Activated CD8-positive, alpha-beta T cell treated with anti-CD3 and anti-CD28 coated beads, Interleukin-2, amount 10 ng/mL, durations not matched to agents 7 days and 5 days (primary cell): ENCODE measurements around the gene RCN1. TPM values are rescaled to one million over a fixed set of nuclear protein-coding genes. Genes with fewer than 3 reads are reported as not detected.
"Not testable (repeated sequence)": the region's sequence is repeated elsewhere in the genome, so short reads cannot be mapped to it uniquely, and the experiment has no call there.

ENCODE experiments used
- ATAC-seq: fragments of 150-1000 bp; cut with Tn5 transposase; one replicate; pipeline ENCODE4 v1.10.0; 2021; ENCODE audit warnings: moderate library complexity
- CTCF ChIA-PET: fragments of 350-600 bp; sonication (Branson Sonifier 250); formaldehyde crosslinking; loops from one replicate; lab custom pipeline; 2021; ENCODE audit warnings: antibody characterized with exemption; lab: Charles Lee
- POLR2A ChIA-PET: fragments of 350-600 bp; sonication (Branson Sonifier 250); formaldehyde crosslinking; loops from one replicate; lab custom pipeline; 2021; ENCODE audit warnings: antibody characterized with exemption; lab: Charles Lee
- DNase-seq: peaks from one replicate; pipeline ENCODE4 v3.0.0-alpha.2; 2020
- H3K27ac Mint-ChIP-seq: one replicate; pipeline ENCODE4 v1.8.0; 2021; ENCODE audit warnings: mild to moderate bottlenecking, mixed read lengths
- H3K27me3 Mint-ChIP-seq: one replicate; pipeline ENCODE4 v1.8.0; 2021; ENCODE audit warnings: low read depth, mixed read lengths
- H3K36me3 Mint-ChIP-seq: one replicate; pipeline ENCODE4 v1.8.0; 2021; ENCODE audit warnings: low read depth, mixed read lengths
- H3K4me1 Mint-ChIP-seq: one replicate; pipeline ENCODE4 v1.8.0; 2021; ENCODE audit warnings: low read depth, mixed read lengths
- H3K4me3 Mint-ChIP-seq: one replicate; pipeline ENCODE4 v1.8.0; 2021; ENCODE audit warnings: mild to moderate bottlenecking, mixed read lengths
- H3K9me3 Mint-ChIP-seq: one replicate; pipeline ENCODE4 v1.8.0; 2022; ENCODE audit warnings: mixed read lengths; ENCODE audit not compliant: insufficient read depth
- total RNA-seq, 2 experiments: library from RNA; stranded (reverse); gene quantifications; one replicate each; pipeline ENCODE4 v1.2.3, GENCODE V29; 2021

The RCN1 gene
- total RNA-seq, 2 experiments from 2014 or later = 14.6 to 19.1 TPM

DNA sequence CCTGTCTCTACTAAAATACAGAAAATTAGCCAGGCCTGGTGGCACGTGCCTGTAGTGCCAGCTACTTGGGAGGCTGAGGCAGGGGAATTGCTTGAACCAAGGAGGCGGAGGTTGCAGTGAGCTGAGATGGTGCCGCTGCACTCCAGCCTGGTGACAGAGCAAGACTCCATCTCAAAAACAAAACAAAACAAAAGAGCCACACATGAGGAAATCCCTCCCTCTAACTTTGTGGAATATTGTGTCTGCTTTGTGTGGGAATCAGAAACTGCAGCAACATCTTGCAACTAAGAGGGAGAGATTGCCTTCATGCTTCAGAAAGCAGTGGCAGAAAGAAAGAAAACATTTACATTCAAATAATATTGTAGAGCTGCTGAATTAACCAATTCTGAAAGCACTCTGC, 27.8 kb upstream of the RCN1 start:
- ATAC-seq, H3K9me3 Mint-ChIP-seq: not testable (repeated sequence)

DNA sequence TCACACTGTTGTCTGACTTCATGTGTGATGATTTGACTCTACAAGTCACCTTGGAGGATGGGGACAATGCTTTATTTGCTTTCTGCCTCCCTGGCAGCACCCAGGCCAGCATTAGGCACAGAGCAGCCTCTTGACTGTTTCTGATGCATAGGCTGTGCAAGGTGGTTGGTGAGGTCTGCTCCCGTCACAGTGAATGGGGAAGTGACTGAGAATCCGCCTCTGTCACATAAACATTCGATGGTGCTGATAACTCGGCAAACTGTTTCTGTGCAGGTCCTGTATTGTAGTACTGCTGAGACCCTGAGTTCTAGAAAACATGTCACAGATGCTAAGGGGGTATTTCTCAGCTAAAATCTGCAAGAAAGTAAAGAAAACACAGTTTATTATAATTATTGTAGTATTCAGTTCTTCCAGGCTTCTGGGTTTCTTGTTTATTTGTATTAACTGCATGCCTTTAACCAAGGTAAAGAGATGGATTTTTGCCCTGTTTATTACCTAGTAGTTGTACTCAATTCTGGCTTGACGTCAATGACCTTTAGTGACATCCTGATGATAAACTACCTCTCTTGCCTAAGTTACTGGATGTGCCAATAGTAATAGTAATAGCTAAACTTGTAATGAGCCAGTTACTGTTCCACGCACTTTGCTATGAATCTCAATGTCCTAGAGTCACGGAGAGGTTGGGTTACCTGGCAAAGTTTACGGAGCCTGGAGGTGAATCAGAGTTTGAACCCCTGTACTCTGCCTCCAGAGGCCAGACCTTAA, 24.8 kb upstream of the RCN1 start:
- H3K4me1 Mint-ChIP-seq = no peaks in the 10 kb centered on the region
- peaks cover 38% of the 10 kb centered on the region for H3K27me3 Mint-ChIP-seq
- ChIA-PET CTCF (interaction anchor here (2.0 kb wide), 2 partner anchors 14 to 110 kb away, joined by 6 read pairs; no protein-coding TSS in a partner anchor), POLR2A (no interaction called here)
- no peak overlapping the region for H3K27ac Mint-ChIP-seq
- no peak overlapping the region for H3K4me3 Mint-ChIP-seq
- no peaks in the 10 kb centered on the region for H3K36me3 Mint-ChIP-seq
- no peaks in the 10 kb centered on the region for H3K9me3 Mint-ChIP-seq
- no peak for DNase-seq
- no peak for ATAC-seq

More for the DNA sequence above, 27.8 kb upstream of the RCN1 start:
- H3K4me3 Mint-ChIP-seq, H3K27ac Mint-ChIP-seq, POLR2A ChIA-PET, DNase-seq, CTCF ChIA-PET, H3K4me1 Mint-ChIP-seq, H3K36me3 Mint-ChIP-seq: not testable (repeated sequence)
- H3K27me3 Mint-ChIP-seq = peaks cover 47% of the 10 kb centered on the region

DNA sequence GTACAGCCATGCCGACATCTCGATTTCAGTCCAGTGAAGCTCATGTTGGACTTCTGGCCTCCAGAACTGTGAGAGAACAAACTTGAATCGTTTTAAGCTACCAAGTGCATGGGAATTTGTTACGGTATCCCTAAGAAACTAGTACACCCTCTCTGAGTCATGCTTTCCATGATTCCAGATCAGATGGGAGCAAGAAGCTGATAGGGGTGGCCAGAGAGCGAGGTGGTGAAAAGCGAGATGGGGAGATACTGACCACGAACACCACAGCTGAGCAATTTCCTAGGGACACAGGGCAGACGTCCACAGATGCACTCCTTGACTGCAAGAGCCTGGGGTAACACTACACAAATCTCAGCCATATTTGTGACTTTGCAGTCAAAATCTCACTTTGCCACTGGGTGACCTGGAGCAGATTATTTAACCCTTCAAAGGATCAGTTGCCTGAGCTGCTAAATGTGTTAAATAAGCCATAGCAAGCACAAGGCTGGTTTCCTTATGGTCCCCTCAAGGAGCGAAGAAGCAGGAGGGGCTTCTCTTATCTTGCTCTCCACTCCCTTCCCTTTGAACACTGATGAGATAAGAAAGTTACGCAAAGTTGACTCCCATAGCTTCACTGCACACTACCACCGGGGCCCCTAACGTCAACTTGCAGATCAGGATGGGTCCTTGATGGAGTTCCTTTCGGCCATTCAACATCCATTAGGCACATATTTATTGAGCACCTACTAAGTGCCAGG, 22.6 kb upstream of the RCN1 start:
- no peak overlapping the region for H3K4me3 Mint-ChIP-seq
- H3K4me1 Mint-ChIP-seq = no peaks in the 10 kb centered on the region
- no peak for ATAC-seq
- POLR2A ChIA-PET = no interaction called here
- DNase-seq = no peak
- no peak overlapping the region for H3K27ac Mint-ChIP-seq
- H3K27me3 Mint-ChIP-seq = peaks cover 35% of the 10 kb centered on the region
- CTCF ChIA-PET = interaction anchor here (0.7 to 1.2 kb wide), 2 partner anchors 12 to 108 kb away, joined by 3 to 4 read pairs; no protein-coding TSS in a partner anchor
- H3K36me3 Mint-ChIP-seq = no peaks in the 10 kb centered on the region
- H3K9me3 Mint-ChIP-seq = no peaks in the 10 kb centered on the region

DNA sequence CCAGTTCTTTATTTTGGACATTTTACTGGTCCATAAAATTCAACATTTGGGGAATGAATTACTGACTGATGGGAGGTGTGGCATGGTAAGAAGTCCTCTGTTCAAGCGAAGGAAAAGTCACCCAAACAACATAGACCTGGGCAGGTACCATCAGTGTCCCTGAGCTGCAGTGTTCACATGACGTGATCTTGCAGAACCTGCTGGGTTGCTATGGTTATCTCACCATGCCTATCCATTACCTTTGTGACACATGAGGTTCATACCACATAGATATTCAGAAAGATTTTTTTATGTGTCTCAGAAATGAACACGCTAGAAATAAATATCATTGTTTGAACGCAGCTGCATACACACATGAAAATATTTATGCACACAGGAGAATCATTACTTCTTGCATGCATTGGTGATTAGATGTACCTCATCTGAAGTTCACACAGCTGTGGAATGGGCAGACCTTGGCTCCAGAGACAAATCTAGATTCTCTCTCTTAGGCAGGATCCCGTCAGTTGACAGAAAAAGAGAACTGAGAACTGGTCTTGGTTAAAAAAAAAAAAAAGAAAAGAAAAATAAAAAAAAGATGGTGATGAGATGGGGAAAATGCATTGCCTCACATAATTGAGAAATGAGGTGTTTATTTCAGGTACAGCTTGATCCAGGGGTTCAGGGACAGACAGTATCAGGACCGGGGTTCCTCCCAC, 21.4 kb upstream of the RCN1 start:
- ATAC-seq = no peak
- DNase-seq = no peak
- CTCF ChIA-PET = no interaction called here
- H3K27ac Mint-ChIP-seq = no peak overlapping the region
- no peak overlapping the region for H3K4me3 Mint-ChIP-seq
- no peaks in the 10 kb centered on the region for H3K9me3 Mint-ChIP-seq
- POLR2A ChIA-PET = no interaction called here
- no peaks in the 10 kb centered on the region for H3K4me1 Mint-ChIP-seq
- peaks cover 31% of the 10 kb centered on the region for H3K27me3 Mint-ChIP-seq
- H3K36me3 Mint-ChIP-seq = no peaks in the 10 kb centered on the region

DNA sequence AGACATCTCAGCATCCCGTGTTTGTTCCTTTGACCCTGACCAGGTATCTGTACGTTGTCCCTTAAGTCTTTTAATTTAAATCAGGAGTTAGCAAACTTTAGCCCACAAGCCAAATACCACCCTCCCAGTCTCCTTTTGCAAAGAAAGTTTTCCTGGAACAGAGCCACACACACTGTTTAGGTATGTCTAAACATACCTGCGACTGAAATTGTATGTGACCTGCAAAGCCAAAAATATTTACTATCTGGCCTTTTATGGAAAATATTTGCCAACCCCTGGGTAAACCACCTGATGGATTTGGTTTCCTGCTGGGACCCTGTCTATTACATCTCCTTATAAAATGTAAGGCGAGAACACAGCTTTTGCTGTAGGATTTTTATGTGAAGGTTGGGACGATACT, 20.2 kb upstream of the RCN1 start:
- no peak for ATAC-seq
- DNase-seq = no peak
- H3K27ac Mint-ChIP-seq = no peak overlapping the region
- peaks cover 32% of the 10 kb centered on the region for H3K27me3 Mint-ChIP-seq
- no peak overlapping the region for H3K4me3 Mint-ChIP-seq
- H3K4me1 Mint-ChIP-seq = no peaks in the 10 kb centered on the region
- H3K9me3 Mint-ChIP-seq = no peaks in the 10 kb centered on the region
- ChIA-PET CTCF (no interaction called here), POLR2A (no interaction called here)
- no peaks in the 10 kb centered on the region for H3K36me3 Mint-ChIP-seq

DNA sequence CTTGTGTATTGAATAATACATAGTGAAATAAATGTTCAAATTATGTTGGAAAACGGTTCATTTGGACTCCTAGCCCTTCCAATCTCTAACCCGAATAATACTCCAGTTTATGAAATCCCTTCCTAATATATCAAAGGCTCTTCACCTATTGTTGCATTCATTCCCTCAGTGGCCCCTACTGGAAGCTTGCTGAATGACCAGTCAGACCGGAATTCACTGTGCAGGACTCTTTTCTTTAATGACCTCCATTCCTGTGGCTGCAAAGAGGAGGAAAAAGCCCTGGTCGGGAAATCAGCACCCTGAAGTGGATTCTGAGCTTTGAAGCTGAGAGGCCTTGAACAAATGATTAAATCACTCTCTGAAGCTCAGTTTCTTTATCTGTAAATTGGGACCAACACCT, 19.1 kb upstream of the RCN1 start:
- H3K4me1 Mint-ChIP-seq = no peaks in the 10 kb centered on the region
- H3K4me3 Mint-ChIP-seq = no peak overlapping the region
- H3K27ac Mint-ChIP-seq = no peak overlapping the region
- no peaks in the 10 kb centered on the region for H3K9me3 Mint-ChIP-seq
- peaks cover 25% of the 10 kb centered on the region for H3K27me3 Mint-ChIP-seq
- ChIA-PET POLR2A (no interaction called here), CTCF (no interaction called here)
- no peak for DNase-seq
- no peaks in the 10 kb centered on the region for H3K36me3 Mint-ChIP-seq
- ATAC-seq = no peak

DNA sequence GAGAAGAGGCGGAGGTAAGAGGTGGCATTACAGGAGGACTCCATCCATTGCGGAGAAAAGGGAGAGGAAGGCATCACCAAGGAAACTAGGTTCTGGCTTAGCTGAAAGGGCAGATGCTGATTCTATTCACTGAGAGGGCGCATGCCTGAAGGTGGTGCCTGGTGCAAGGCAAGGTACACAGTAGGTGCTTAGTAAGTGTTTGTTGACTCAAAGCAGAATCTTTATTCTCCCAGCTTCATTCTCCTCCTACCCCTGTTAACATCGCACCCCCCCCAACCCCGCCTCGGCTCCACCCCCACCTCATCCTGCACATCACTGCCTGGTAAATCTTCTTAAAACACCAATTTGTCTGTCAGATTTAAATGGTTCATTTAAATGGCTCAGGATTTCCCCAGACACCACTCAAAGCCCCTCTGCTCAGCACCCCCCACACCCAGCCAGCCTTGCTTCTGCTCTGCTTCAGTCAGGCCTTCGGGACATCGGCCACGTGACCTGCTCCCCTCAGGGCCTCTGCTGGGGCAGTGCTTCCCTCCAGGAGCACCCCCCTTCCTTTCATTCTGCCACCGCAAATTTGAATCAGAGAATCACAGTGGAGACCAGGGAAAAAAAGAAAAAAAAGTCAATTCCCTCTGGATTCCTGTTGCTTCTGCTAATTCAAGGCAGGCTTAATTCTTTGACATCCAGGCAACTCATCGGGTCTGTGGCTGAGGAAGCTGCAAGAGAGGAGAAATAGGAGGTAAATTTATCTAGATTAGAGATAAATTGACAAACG, 17.8 kb upstream of the RCN1 start:
- Mint-ChIP-seq H3K36me3 (no peaks in the 10 kb centered on the region), H3K4me3 (no peak overlapping the region), H3K27ac (no peak overlapping the region), H3K4me1 (no peaks in the 10 kb centered on the region), H3K27me3 (peaks cover 22% of the 10 kb centered on the region), H3K9me3 (no peaks in the 10 kb centered on the region)
- ChIA-PET CTCF (interaction anchor here (0.9 to 1.3 kb wide), 2 partner anchors 21 to 103 kb away, joined by 3 to 4 read pairs; no protein-coding TSS in a partner anchor), POLR2A (no interaction called here)
- no peak for DNase-seq
- ATAC-seq = no peak

DNA sequence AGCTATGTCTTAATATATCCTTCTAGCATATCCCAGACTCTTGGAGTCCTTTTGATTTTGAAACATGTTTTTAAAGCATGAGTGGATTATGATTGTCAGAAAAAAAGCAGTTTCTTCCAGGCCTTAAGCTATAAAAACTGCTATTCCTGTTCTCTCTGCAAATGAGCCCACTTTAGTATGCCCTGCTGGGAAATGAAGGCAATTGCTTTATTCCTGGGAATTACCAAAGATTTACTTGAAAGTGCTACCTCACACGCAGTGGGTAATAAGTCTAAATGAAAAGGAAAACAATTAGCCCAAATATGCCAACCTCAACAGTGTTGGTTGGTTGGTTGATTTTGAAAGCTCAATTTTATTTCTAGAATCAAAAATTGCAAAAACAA, 17.2 kb upstream of the RCN1 start:
- DNase-seq (no peak), ATAC-seq (no peak)
- Mint-ChIP-seq H3K36me3 (no peaks in the 10 kb centered on the region), H3K27me3 (peaks cover 19% of the 10 kb centered on the region), H3K4me3 (no peak overlapping the region), H3K9me3 (no peaks in the 10 kb centered on the region), H3K4me1 (no peaks in the 10 kb centered on the region), H3K27ac (no peak overlapping the region)
- ChIA-PET CTCF (interaction anchor here (1.3 kb wide), 1 partner anchor 102 kb away, joined by 4 read pairs; no protein-coding TSS in a partner anchor), POLR2A (no interaction called here)

DNA sequence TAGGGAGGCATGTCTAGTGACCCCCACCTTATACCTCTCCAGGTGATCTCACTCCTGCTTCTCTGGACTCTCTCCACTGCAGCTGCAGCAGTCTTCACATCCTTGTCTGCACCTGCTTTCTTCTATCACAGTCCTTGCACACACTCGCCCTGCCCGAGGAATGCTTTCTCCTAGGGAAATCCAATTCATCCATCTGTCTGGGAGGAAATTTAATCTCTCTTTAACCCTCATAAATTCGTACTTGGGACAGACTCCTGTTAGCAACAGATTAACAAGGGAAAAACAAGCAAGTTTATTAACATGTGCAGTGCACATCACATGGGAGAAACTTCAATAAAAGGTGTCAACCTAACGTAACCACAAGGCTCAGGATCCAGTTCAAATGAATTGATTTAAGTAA, 11.3 kb upstream of the RCN1 start:
- H3K4me1 Mint-ChIP-seq = no peaks in the 10 kb centered on the region
- ATAC-seq = no peak
- ChIA-PET CTCF (no interaction called here), POLR2A (no interaction called here)
- no peak overlapping the region for H3K4me3 Mint-ChIP-seq
- H3K9me3 Mint-ChIP-seq = no peaks in the 10 kb centered on the region
- no peaks in the 10 kb centered on the region for H3K36me3 Mint-ChIP-seq
- peaks cover 16% of the 10 kb centered on the region for H3K27me3 Mint-ChIP-seq
- H3K27ac Mint-ChIP-seq = no peak overlapping the region
- DNase-seq = no peak

DNA sequence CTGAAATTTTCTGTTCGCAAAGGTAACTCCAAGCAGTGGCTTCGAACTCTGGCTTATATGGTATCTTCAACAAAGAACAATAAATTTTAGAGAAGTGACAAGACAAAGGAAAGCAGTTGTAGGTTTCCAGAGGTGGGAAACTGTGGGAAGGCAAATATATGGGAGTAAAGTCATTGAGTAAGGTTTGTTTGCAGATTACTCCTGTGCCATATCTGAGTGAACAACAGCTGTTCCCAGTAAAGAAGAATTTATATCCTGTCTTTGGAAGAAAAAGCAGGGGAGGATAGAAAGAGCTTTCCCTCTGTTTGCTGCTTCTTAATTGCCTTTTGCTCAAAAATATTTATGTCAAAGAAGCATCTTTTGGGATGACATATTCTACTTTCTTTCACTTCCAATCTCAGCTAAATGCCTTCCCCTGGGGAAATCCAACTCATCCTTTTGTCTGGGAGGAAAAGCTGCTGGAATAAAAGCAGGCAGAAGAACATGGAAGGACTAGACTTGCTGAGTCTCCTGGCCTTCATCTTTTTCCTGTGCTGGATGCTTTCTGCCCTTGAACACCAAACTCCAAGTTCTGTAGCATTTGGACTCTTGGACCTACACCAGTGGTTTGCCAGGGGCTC, 10.4 kb upstream of the RCN1 start:
- ATAC-seq (no peak), DNase-seq (no peak)
- no peak overlapping the region for H3K27ac Mint-ChIP-seq
- H3K4me1 Mint-ChIP-seq = no peaks in the 10 kb centered on the region
- H3K36me3 Mint-ChIP-seq = no peaks in the 10 kb centered on the region
- no peaks in the 10 kb centered on the region for H3K9me3 Mint-ChIP-seq
- H3K27me3 Mint-ChIP-seq = peaks cover 16% of the 10 kb centered on the region
- ChIA-PET POLR2A (no interaction called here), CTCF (interaction anchor here (0.8 kb wide), 1 partner anchor 13 kb away, joined by 3 read pairs; no protein-coding TSS in a partner anchor)
- H3K4me3 Mint-ChIP-seq = no peak overlapping the region

DNA sequence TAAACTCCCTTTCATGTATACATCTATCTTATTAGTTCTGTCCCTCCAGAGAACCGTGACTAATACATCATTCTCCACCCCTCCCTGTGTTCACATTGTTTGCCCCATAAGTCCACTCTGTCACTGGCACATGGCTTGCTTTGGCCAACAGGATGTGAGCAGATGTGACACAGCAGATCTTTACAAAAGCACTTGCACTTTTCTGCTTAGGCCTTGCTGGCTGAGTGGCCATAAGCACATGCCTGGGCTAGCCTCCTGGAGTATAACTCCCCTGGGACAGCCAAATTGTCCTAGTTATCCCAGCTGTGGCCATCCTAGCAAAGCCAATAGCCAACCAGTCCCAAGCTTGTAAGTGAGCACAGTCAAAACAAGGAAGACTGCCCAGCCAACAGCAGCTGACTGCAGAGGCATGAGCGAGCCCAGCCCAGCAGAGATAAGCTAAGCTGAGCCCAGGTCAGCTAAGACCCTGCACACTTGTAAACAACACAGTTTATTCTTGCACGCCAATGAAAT, 9.7 kb upstream of the RCN1 start:
- Mint-ChIP-seq H3K9me3 (no peaks in the 10 kb centered on the region), H3K4me3 (no peak overlapping the region), H3K27ac (no peak overlapping the region), H3K4me1 (no peaks in the 10 kb centered on the region), H3K27me3 (peaks cover 17% of the 10 kb centered on the region), H3K36me3 (no peaks in the 10 kb centered on the region)
- POLR2A ChIA-PET = no interaction called here
- CTCF ChIA-PET = no interaction called here
- DNase-seq (no peak), ATAC-seq (no peak)
